MCF 10A (cell line): Measurements from ENCODE around the gene NBEAL1. TPM values are rescaled to one million over a fixed set of nuclear protein-coding genes. Genes with fewer than 3 reads are reported as not detected.

ENCODE experiments used
- BruUV-seq: library from RNA; stranded (reverse); fragments of 400-500 nt; replicated peaks from 2 replicates; lab custom pipeline; 2021; lab: Mats Ljungman, UMichigan
- CTCF ChIA-PET: fragments of 300-600 bp; sonication (Branson Sonifier 250); formaldehyde crosslinking; extraction: SDS; loops from one replicate; lab custom pipeline; 2021; ENCODE audit warnings: antibody characterized with exemption, inconsistent platforms; lab: Yijun Ruan, JAX
- POLR2A ChIA-PET: fragments of 300-600, 350-650 bp; sonication (Branson Sonifier 250); formaldehyde crosslinking; extraction: SDS; loops from one replicate; lab custom pipeline; 2020; ENCODE audit warnings: antibody characterized with exemption, inconsistent platforms; lab: Yijun Ruan, JAX
- DNase-seq: peaks from one replicate; pipeline ENCODE4 v3.0.0-alpha.2; 2018; ENCODE audit not compliant: unreplicated experiment
- H3K27ac Mint-ChIP-seq: one replicate; pipeline ENCODE4 v1.8.0; 2022; ENCODE audit warnings: mild to moderate bottlenecking, low read depth, mixed read lengths; ENCODE audit not compliant: unreplicated experiment
- H3K27me3 Mint-ChIP-seq: one replicate; pipeline ENCODE4 v1.8.0; 2022; ENCODE audit warnings: mixed read lengths; ENCODE audit not compliant: insufficient read depth, unreplicated experiment
- H3K36me3 Mint-ChIP-seq: one replicate; pipeline ENCODE4 v1.8.0; 2022; ENCODE audit warnings: mild to moderate bottlenecking, moderate library complexity, mixed read lengths; ENCODE audit not compliant: insufficient read depth, unreplicated experiment
- H3K4me1 Mint-ChIP-seq: one replicate; pipeline ENCODE4 v1.8.0; 2022; ENCODE audit warnings: mixed read lengths; ENCODE audit not compliant: insufficient read depth, unreplicated experiment
- H3K4me3 Mint-ChIP-seq: one replicate; pipeline ENCODE4 v1.8.0; 2022; ENCODE audit warnings: mild to moderate bottlenecking, moderate library complexity, mixed read lengths; ENCODE audit not compliant: unreplicated experiment
- H3K9me3 Mint-ChIP-seq: one replicate; pipeline ENCODE4 v1.8.0; 2022; ENCODE audit warnings: mixed read lengths; ENCODE audit not compliant: unreplicated experiment
- CTCF ChIP-seq: fragments of 200-600 bp; IDR thresholded peaks from one replicate; pipeline ENCODE4 v1.8.0; 2022; ENCODE audit warnings: antibody characterized with exemption, mild to moderate bottlenecking; ENCODE audit not compliant: unreplicated experiment
- intact Hi-C: fragments of 100-400 bp; cut with micrococcal nuclease; formaldehyde crosslinking; loops from 2 replicates; pipeline ENCODE4 v1.14.1; 2022
- total RNA-seq: library from RNA; stranded (reverse); gene quantifications from 2 replicates; pipeline ENCODE4 v1.2.3, GENCODE V29; 2022

The NBEAL1 gene
- total RNA-seq, 1 experiment from 2014 or later = 18.8 TPM

GRCh38 chr2:203167751-203168150 lies 153.1 kb downstream of the NBEAL1 start:
- no peaks in the 10 kb centered on the region for H3K9me3 Mint-ChIP-seq
- peaks cover 41% of the 10 kb centered on the region for H3K36me3 Mint-ChIP-seq
- H3K4me1 Mint-ChIP-seq = no peaks in the 10 kb centered on the region
- POLR2A ChIA-PET = no interaction called here
- no peak for TF ChIP-seq CTCF
- no peak overlapping the region for H3K27ac Mint-ChIP-seq
- DNase-seq = no peak
- BruUV-seq = no TSS peak
- CTCF ChIA-PET = interaction anchor here (0.9 kb wide), 1 partner anchor 12 kb away, joined by 3 read pairs; no protein-coding TSS in a partner anchor
- H3K27me3 Mint-ChIP-seq = no peaks in the 10 kb centered on the region
- intact Hi-C loops = no loop called here
- H3K4me3 Mint-ChIP-seq = no peak overlapping the region

- Mint-ChIP-seq H3K4me3 (no peak overlapping the region), H3K27me3 (no peaks in the 10 kb centered on the region), H3K36me3 (peaks cover 54% of the 10 kb centered on the region), H3K9me3 (no peaks in the 10 kb centered on the region), H3K4me1 (no peaks in the 10 kb centered on the region), H3K27ac (no peak overlapping the region)
- POLR2A ChIA-PET = no interaction called here
- CTCF ChIA-PET = no interaction called here
- intact Hi-C loops = no loop called here
- TF ChIP-seq CTCF = no peak
- no peak for DNase-seq
- no TSS peak for BruUV-seq
These were observed 155.8 kb downstream of the NBEAL1 start for GRCh38 chr2:203170502-203170901.

- POLR2A ChIA-PET = interaction anchor here (0.8 to 1.7 kb wide), 2 partner anchors 10 to 15 kb away, joined by 3 read pairs; no protein-coding TSS in a partner anchor
- H3K36me3 Mint-ChIP-seq = peaks cover 55% of the 10 kb centered on the region
- no peak overlapping the region for H3K4me3 Mint-ChIP-seq
- no peaks in the 10 kb centered on the region for H3K27me3 Mint-ChIP-seq
- no TSS peak for BruUV-seq
- TF ChIP-seq CTCF = no peak
- CTCF ChIA-PET = interaction anchor here (0.6 kb wide), 1 partner anchor 55 kb away, joined by 4 read pairs; no protein-coding TSS in a partner anchor
- no peaks in the 10 kb centered on the region for H3K4me1 Mint-ChIP-seq
- intact Hi-C loops = no loop called here
- no peak for DNase-seq
- no peaks in the 10 kb centered on the region for H3K9me3 Mint-ChIP-seq
- no peak overlapping the region for H3K27ac Mint-ChIP-seq
These were observed 160.7 kb downstream of the NBEAL1 start for GRCh38 chr2:203175371-203175770.

- BruUV-seq = no TSS peak
- DNase-seq = no peak
- Mint-ChIP-seq H3K4me1 (no peaks in the 10 kb centered on the region), H3K27ac (no peak overlapping the region), H3K4me3 (no peak overlapping the region), H3K27me3 (no peaks in the 10 kb centered on the region), H3K36me3 (peaks cover 61% of the 10 kb centered on the region), H3K9me3 (no peaks in the 10 kb centered on the region)
- ChIA-PET POLR2A (no interaction called here), CTCF (interaction anchor here (0.6 to 1.0 kb wide), 4 partner anchors 21 to 589 kb away, joined by 3 to 5 read pairs (median 3); partner anchors contain the start of gene ICA1L)
- no peak for TF ChIP-seq CTCF
- intact Hi-C loops = no loop called here
These were observed 162.7 kb downstream of the NBEAL1 start for GRCh38 chr2:203177361-203177760.
